GM12878 (cell line): ENCODE results near the gene AIP. TPM values are rescaled to one million over a fixed set of nuclear protein-coding genes. Genes with fewer than 3 reads are reported as not detected.

Experiments used
- CEBPB ChIP-seq, 2 experiments: fragments of 150-350 bp in 1 of 2; IDR thresholded peaks; 2 replicates each; pipeline ENCODE4 v1.6.1; 2012 to 2014; ENCODE audit warnings: low read depth in 2 of 2, low read length in 2 of 2, borderline replicate concordance in 1 of 2, inconsistent platforms in 1 of 2
- E2F8 ChIP-seq: fragments of 450-650 bp; IDR thresholded peaks from 2 replicates; pipeline ENCODE4 v1.6.1; 2018; ENCODE audit warnings: mild to moderate bottlenecking, low read depth, moderate library complexity; ENCODE audit not compliant: partially characterized antibody
- ESRRA ChIP-seq: IDR thresholded peaks from 2 replicates; pipeline ENCODE4 v1.6.1; 2012; ENCODE audit warnings: mild to moderate bottlenecking, low read length, improper control_type of control experiment
- FOXM1 ChIP-seq: IDR thresholded peaks from 2 replicates; pipeline ENCODE4 v1.6.1; 2012; ENCODE audit warnings: low read depth, mild to moderate bottlenecking, inconsistent platforms, low read length, moderate library complexity
- KAT2A ChIP-seq: conservative IDR thresholded peaks from 2 replicates; pipeline ENCODE4 v1.6.1; 2011; ENCODE audit warnings: low read depth, low read length; ENCODE audit not compliant: control insufficient read depth
- KDM1A ChIP-seq: fragments of 200-600 bp; sonication (generic); IDR thresholded peaks from 2 replicates; pipeline ENCODE4 v1.6.1; 2016; ENCODE audit warnings: borderline replicate concordance
- MAX ChIP-seq: IDR thresholded peaks from 2 replicates; pipeline ENCODE4 v1.6.1; 2012; ENCODE audit warnings: low read depth, low read length, improper control_type of control experiment
- MYB ChIP-seq: fragments of 150-350 bp; IDR thresholded peaks from 2 replicates; pipeline ENCODE4 v1.6.1; 2014; ENCODE audit warnings: mild to moderate bottlenecking, low read depth, low read length, borderline replicate concordance
- NR2F1 ChIP-seq: fragments of 450-650 bp; conservative IDR thresholded peaks from 2 replicates; pipeline ENCODE4 v1.6.1; 2017; ENCODE audit warnings: mild to moderate bottlenecking
- PKNOX1 ChIP-seq: fragments of 450-650 bp; IDR thresholded peaks from 2 replicates; pipeline ENCODE4 v1.6.1; 2016; ENCODE audit warnings: mild to moderate bottlenecking
- PML ChIP-seq: IDR thresholded peaks from 2 replicates; pipeline ENCODE4 v1.6.1; 2012; ENCODE audit warnings: low read length, inconsistent platforms
- POLR2AphosphoS2 ChIP-seq: IDR thresholded peaks from 2 replicates; pipeline ENCODE4 v1.6.1; 2011; ENCODE audit warnings: low read depth, mild to moderate bottlenecking, low read length, improper control_type of control experiment, moderate library complexity
- RAD51 ChIP-seq: fragments of 450-650 bp; IDR thresholded peaks from 2 replicates; pipeline ENCODE4 v1.6.1; 2016; ENCODE audit warnings: moderate library complexity, mild to moderate bottlenecking, inconsistent platforms
- STAT1 ChIP-seq: fragments of 450-650 bp; conservative IDR thresholded peaks from 2 replicates; pipeline ENCODE4 v1.6.1; 2014; ENCODE audit warnings: antibody characterized with exemption, mild to moderate bottlenecking
- TCF12 ChIP-seq: IDR thresholded peaks from 2 replicates; pipeline ENCODE4 v1.6.1; 2011; ENCODE audit warnings: low read depth, mild to moderate bottlenecking, low read length
- TCF3 ChIP-seq: IDR thresholded peaks from 2 replicates; pipeline ENCODE4 v1.6.1; 2012; ENCODE audit warnings: low read depth, mild to moderate bottlenecking, low read length, borderline replicate concordance; ENCODE audit not compliant: insufficient read depth
- ZBTB40 ChIP-seq: fragments of 450-650 bp; IDR thresholded peaks from 2 replicates; pipeline ENCODE4 v1.6.1; 2016; ENCODE audit warnings: mild to moderate bottlenecking, moderate library complexity, borderline replicate concordance
- ZNF622 ChIP-seq: fragments of 450-650 bp; IDR thresholded peaks from 2 replicates; pipeline ENCODE4 v1.6.1; 2017; ENCODE audit warnings: mild to moderate bottlenecking, inconsistent platforms
- polyA plus RNA-seq, 11 experiments: library from polyadenylated mRNA; depleted of rRNA in 4 of 11; unstranded in 6 of 11; stranded (reverse) in 5 of 11; fragments of >200 nt; fragmentation: Nextera tagmentation in 4 of 11; fragmentation: Illumina TruSeq in 1 of 11; extraction: Ambion mirVana in 4 of 11; extraction: Trizol in 1 of 11; gene quantifications; 1 replicate in 1 of 11; 2 replicates in 10 of 11; pipeline versions ENCODE4 v1.2.1 to v1.2.3, GENCODE V29; 2011 to 2016; ENCODE audit warnings: inconsistent platforms in 2 of 11, missing spikeins in 2 of 11, low read depth in 1 of 11
- total RNA-seq, 4 experiments: library from RNA; depleted of rRNA in 3 of 4; stranded (reverse); fragments of >200 nt in 3 of 4; fragmentation: Illumina TruSeq in 1 of 4; extraction: Trizol in 1 of 4; gene quantifications; 2 replicates each; pipeline versions ENCODE4 v1.2.1 to v1.2.3, GENCODE V29; 2013 to 2021
- TF ChIP-seq, protein P1 (sequence below): fragments of 450-650 bp; IDR thresholded peaks from 2 replicates; pipeline ENCODE4 v1.6.1; 2014; ENCODE audit warnings: mild to moderate bottlenecking

AIP gene
- total and polyA plus RNA-seq, 10 of the 15 experiments (the other 5 are each of a cell fraction or from before 2014, with no cell fraction given), result 12.6 to 164 (median 104) TPM

DNA sequence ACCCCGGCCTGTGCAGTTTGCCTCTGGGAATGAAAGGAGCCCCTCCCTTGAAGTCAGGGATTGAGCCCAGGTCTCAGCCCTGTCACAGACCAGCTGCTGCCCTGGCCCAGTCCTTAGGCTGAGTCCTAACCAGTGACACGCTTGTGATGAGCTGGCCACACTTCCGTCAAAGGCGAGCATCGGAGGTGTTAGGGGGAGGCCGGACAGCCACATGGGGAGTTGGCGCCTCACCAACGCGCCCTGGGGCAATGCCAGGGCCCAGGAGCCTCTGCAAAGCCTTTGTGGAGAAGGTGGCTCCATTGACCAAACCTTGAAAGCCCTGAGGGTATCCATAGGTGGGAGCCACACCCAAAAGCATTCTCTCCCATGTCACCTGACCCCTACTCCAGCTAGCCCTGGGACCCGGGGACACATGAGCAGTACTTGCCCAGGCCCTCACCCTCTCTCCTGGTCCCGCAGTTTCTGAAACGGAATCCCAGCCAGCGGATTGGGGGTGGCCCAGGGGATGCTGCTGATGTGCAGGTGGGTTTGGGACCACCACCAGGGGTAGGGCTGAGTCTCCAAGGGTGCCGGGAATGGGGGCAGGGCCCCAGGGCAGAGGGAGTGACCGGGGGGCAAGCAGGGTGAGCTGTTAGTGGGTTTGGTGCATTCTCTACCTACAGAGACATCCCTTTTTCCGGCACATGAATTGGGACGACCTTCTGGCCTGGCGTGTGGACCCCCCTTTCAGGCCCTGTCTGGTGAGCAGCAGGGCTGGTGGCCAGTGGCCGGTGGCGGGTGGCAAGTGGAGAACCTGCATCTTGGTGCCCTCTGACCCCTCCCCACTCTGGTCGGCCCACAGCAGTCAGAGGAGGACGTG lies 49.1 kb upstream of the AIP start (continued):
- TF ChIP-seq ZBTB40, result no peak
- TF ChIP-seq CEBPB (IDR thresholded peaks at IDR 0.05; ENCODE audit: borderline replicate concordance in 1 of 2, low read depth in 2 of 2, low read length in 2 of 2), result no peak
- TF ChIP-seq POLR2AphosphoS2, result 0 out of 2 replicates have a peak, but pooled peaks have one; percentile 19
- TF ChIP-seq TCF3, result no peak; the same call in 1 of the 2 replicates
- no peak for TF ChIP-seq TCF12
- TF ChIP-seq STAT1, result no peak
- no peak for TF ChIP-seq MYB
- no peak for TF ChIP-seq KAT2A
- TF ChIP-seq ZNF622, result no peak
- 0 out of 2 replicates have a peak, but pooled peaks have one; percentile 45 for TF ChIP-seq NR2F1
- TF ChIP-seq, protein P1, sequence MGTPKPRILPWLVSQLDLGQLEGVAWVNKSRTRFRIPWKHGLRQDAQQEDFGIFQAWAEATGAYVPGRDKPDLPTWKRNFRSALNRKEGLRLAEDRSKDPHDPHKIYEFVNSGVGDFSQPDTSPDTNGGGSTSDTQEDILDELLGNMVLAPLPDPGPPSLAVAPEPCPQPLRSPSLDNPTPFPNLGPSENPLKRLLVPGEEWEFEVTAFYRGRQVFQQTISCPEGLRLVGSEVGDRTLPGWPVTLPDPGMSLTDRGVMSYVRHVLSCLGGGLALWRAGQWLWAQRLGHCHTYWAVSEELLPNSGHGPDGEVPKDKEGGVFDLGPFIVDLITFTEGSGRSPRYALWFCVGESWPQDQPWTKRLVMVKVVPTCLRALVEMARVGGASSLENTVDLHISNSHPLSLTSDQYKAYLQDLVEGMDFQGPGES, result no peak
- TF ChIP-seq FOXM1, result no peak
- no peak for TF ChIP-seq KDM1A
- TF ChIP-seq PKNOX1, result no peak
- TF ChIP-seq ESRRA, result no peak
- no peak for TF ChIP-seq RAD51
- TF ChIP-seq MAX, result no peak
- TF ChIP-seq E2F8, result no peak
- TF ChIP-seq PML, result no peak
